CD4-positive, alpha-beta memory T cell (primary cell): Measurements from ENCODE around the gene UBE2Q2. TPM values are rescaled to one million over a fixed set of nuclear protein-coding genes. Genes with fewer than 3 reads are reported as not detected.

Experiments
- CTCF ChIA-PET: fragments of 350-600 bp; sonication (Branson Sonifier 250); formaldehyde crosslinking; loops from one replicate; lab custom pipeline; 2021; ENCODE audit warnings: inconsistent platforms; ENCODE audit not compliant: partially characterized antibody; lab: Charles Lee
- POLR2A ChIA-PET: fragments of 350-600 bp; sonication (Branson Sonifier 250); formaldehyde crosslinking; loops from one replicate; lab custom pipeline; 2021; ENCODE audit not compliant: partially characterized antibody; lab: Charles Lee
- DNase-seq, 5 donors: peaks; one replicate each; pipeline versions ENCODE4 v3.0.0 to v3.0.0-alpha.2; 2020 to 2022; ENCODE audit warnings: mixed read lengths in 1 of 5
- H3K27ac ChIP-seq: one replicate; pipeline ENCODE4 v1.7.0; 2013; ENCODE audit warnings: low read depth, low read length
- H3K27me3 ChIP-seq: 2 replicates; pipeline ENCODE4 v1.7.0; 2013; ENCODE audit warnings: mild to moderate bottlenecking, low read length, moderate library complexity; ENCODE audit not compliant: insufficient read depth
- H3K36me3 ChIP-seq: 2 replicates; pipeline ENCODE4 v1.7.0; 2013; ENCODE audit warnings: mild to moderate bottlenecking, low read length, moderate library complexity; ENCODE audit not compliant: insufficient read depth
- H3K4me1 ChIP-seq: 2 replicates; pipeline ENCODE4 v1.7.0; 2013; ENCODE audit warnings: mild to moderate bottlenecking, low read length, moderate library complexity; ENCODE audit not compliant: insufficient read depth
- H3K4me3 ChIP-seq, 2 donors: one replicate each; pipeline ENCODE4 v1.7.0; 2013; ENCODE audit warnings: low read length in 2 of 2, mild to moderate bottlenecking in 1 of 2
- H3K9me3 ChIP-seq, 2 donors: one replicate each; pipeline ENCODE4 v1.7.0; 2013; ENCODE audit warnings: low read length in 2 of 2, control low read depth in 1 of 2; ENCODE audit not compliant: control insufficient read depth in 1 of 2
- H3K27ac Mint-ChIP-seq, 7 donors: one replicate each; pipeline ENCODE4 v1.8.0; 2020 to 2021; ENCODE audit warnings: mixed read lengths in 7 of 7, mild to moderate bottlenecking in 6 of 7, inconsistent platforms in 3 of 7, moderate library complexity in 3 of 7
- H3K27me3 Mint-ChIP-seq, 2 donors: one replicate each; pipeline ENCODE4 v1.8.0; 2020 to 2021; ENCODE audit warnings: mixed read lengths in 2 of 2
- H3K36me3 Mint-ChIP-seq, 2 donors: one replicate each; pipeline ENCODE4 v1.8.0; 2020 to 2021; ENCODE audit warnings: mixed read lengths in 2 of 2, inconsistent platforms in 1 of 2, mild to moderate bottlenecking in 1 of 2
- H3K4me1 Mint-ChIP-seq, 4 donors: one replicate each; pipeline ENCODE4 v1.8.0; 2020 to 2021; ENCODE audit warnings: mixed read lengths in 4 of 4, mild to moderate bottlenecking in 1 of 4
- H3K4me3 Mint-ChIP-seq, 8 donors: one replicate each; pipeline ENCODE4 v1.8.0; 2020 to 2021; ENCODE audit warnings: mixed read lengths in 8 of 8, mild to moderate bottlenecking in 7 of 8, moderate library complexity in 6 of 8, inconsistent platforms in 3 of 8
- H3K9me3 Mint-ChIP-seq, 8 donors: one replicate each; pipeline ENCODE4 v1.8.0; 2020 to 2021; ENCODE audit warnings: mixed read lengths in 8 of 8, mild to moderate bottlenecking in 5 of 8, inconsistent platforms in 3 of 8, moderate library complexity in 1 of 8
- intact Hi-C: fragments of 100-400 bp; cut with micrococcal nuclease; formaldehyde crosslinking; loops from one replicate; pipeline ENCODE4 v1.15.1; 2023
- polyA plus RNA-seq, 2 donors: library from polyadenylated mRNA; unstranded; fragments of 300-500 nt; fragmentation: Illumina TruSeq; gene quantifications; one replicate each; pipeline ENCODE4 v1.2.3, GENCODE V29; 2021
- total RNA-seq, 2 experiments: library from RNA; stranded (reverse); gene quantifications; one replicate each; pipeline ENCODE4 v1.2.3, GENCODE V29; 2021

UBE2Q2 gene
- total and polyA plus RNA-seq, 4 experiments from 2014 or later, result 38.0 to 67.1 (median 50.9) TPM

- H3K9me3 ChIP-seq, result no peaks in the 10 kb centered on the region
- Mint-ChIP-seq H3K4me1 (peaks cover 13 to 23% (median 17%) of the 10 kb centered on the region in 4 donors), H3K4me3 (no peak overlapping the region), H3K27ac (peak overlapping the region in 1 of 7 donors; percentile 36), H3K36me3 (peaks cover 50 to 63% of the 10 kb centered on the region in 2 donors), H3K9me3 (no peaks in the 10 kb centered on the region), H3K27me3 (no peaks in the 10 kb centered on the region)
- no peaks in the 10 kb centered on the region for H3K27me3 ChIP-seq
- intact Hi-C loops, result no loop called here
- H3K4me1 ChIP-seq, result no peaks in the 10 kb centered on the region
- CTCF ChIA-PET, result interaction anchor here (1.1 to 1.5 kb wide), 3 partner anchors 29 to 127 kb away, joined by 3 to 4 read pairs (median 3); no protein-coding TSS in a partner anchor
- H3K4me3 ChIP-seq, result no peak overlapping the region
- peaks cover 19% of the 10 kb centered on the region for H3K36me3 ChIP-seq
- H3K27ac ChIP-seq, result no peak overlapping the region
- POLR2A ChIA-PET, result interaction anchor here (0.6 to 1.0 kb wide), 2 partner anchors 25 to 1145 kb away, joined by 3 read pairs; no protein-coding TSS in a partner anchor
- DNase-seq, result no peak
Measured at GRCh38 chr15:75928680-75929608, 85.7 kb downstream of the UBE2Q2 start.

- Histone ChIP-seq H3K27me3 (no peaks in the 10 kb centered on the region), H3K27ac (no peak overlapping the region), H3K4me3 (no peak overlapping the region), H3K4me1 (no peaks in the 10 kb centered on the region), H3K9me3 (no peaks in the 10 kb centered on the region), H3K36me3 (peaks cover 23% of the 10 kb centered on the region)
- Mint-ChIP-seq H3K27me3 (no peaks in the 10 kb centered on the region), H3K9me3 (no peaks in the 10 kb centered on the region), H3K4me1 (peaks cover 9 to 17% (median 14%) of the 10 kb centered on the region in 4 donors), H3K27ac (peak overlapping the region in 1 of 7 donors; percentile 16), H3K4me3 (no peak overlapping the region), H3K36me3 (peaks cover 52 to 66% of the 10 kb centered on the region in 2 donors)
- no peak for DNase-seq
- ChIA-PET POLR2A (interaction anchor here (1.0 kb wide), 1 partner anchor 26 kb away, joined by 3 read pairs; no protein-coding TSS in a partner anchor), CTCF (no interaction called here)
- intact Hi-C loops, result no loop called here
Measured at GRCh38 chr15:75929799-75930565, 86.7 kb downstream of the UBE2Q2 start.

DNA sequence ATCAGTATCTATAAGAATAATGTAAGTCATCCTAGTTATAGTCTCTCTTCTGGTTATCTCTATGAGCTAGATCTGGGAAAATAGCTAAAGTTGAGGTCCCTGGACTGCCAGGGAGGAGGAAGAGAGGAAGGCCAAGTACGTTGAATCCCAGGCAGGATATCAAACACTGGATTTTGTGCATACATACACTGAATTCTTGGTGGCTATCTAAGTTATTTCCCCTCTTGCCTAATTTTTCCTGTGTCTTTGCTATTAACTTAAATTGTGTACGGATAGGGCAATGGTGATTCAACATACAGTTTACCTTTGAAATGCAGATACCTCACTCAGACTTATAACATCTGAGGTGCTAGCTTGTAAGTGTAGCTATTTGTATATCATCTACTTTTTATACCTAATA is 87.6 kb downstream of the UBE2Q2 start:
- Histone ChIP-seq H3K27ac (no peak overlapping the region), H3K4me1 (no peaks in the 10 kb centered on the region), H3K4me3 (no peak overlapping the region), H3K27me3 (no peaks in the 10 kb centered on the region), H3K9me3 (no peaks in the 10 kb centered on the region), H3K36me3 (peaks cover 23% of the 10 kb centered on the region)
- POLR2A ChIA-PET, result no interaction called here
- CTCF ChIA-PET, result no interaction called here
- Mint-ChIP-seq H3K4me1 (peaks cover 9 to 13% (median 11%) of the 10 kb centered on the region in 4 donors), H3K4me3 (no peak overlapping the region), H3K36me3 (peaks cover 52 to 67% of the 10 kb centered on the region in 2 donors), H3K9me3 (no peaks in the 10 kb centered on the region), H3K27me3 (no peaks in the 10 kb centered on the region), H3K27ac (no peak overlapping the region)
- intact Hi-C loops, result no loop called here
- DNase-seq, result no peak

DNA sequence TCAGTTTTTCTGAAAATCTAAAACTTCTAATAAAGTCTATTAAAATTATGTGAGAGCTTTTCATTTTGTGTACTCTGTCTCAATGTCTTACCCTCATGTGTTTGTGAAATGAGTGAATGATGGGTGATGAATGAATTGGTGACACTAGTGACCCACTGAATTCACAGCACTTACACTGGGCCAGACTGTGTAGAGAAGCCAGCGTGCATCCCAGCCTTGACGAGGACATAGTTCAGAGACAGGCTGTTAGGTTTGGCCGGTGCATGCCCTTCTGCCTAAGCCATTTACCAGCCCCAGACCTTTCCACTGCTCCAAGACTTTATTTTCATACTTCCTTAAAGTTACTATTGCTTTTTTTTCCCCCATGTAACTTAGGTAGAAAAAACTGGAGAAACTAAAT is 99.2 kb downstream of the UBE2Q2 start:
- Mint-ChIP-seq H3K4me3 (no peak overlapping the region), H3K4me1 (no peaks in the 10 kb centered on the region), H3K27me3 (peaks cover 2 to 12% of the 10 kb centered on the region in 2 donors), H3K27ac (no peak overlapping the region), H3K9me3 (peaks cover 0 to 23% (median 4%) of the 10 kb centered on the region in 8 donors), H3K36me3 (peaks cover 7 to 12% of the 10 kb centered on the region in 2 donors)
- ChIA-PET CTCF (no interaction called here), POLR2A (interaction anchor here (0.6 kb wide), 1 partner anchor 19 kb away, joined by 3 read pairs; no protein-coding TSS in a partner anchor)
- Histone ChIP-seq H3K27me3 (no peaks in the 10 kb centered on the region), H3K9me3 (no peaks in the 10 kb centered on the region), H3K36me3 (no peaks in the 10 kb centered on the region), H3K4me3 (no peak overlapping the region), H3K27ac (no peak overlapping the region), H3K4me1 (no peaks in the 10 kb centered on the region)
- DNase-seq, result no peak
- intact Hi-C loops, result no loop called here

GRCh38 chr15:75943246-75943645 is 100.0 kb downstream of the UBE2Q2 start:
- no peak for DNase-seq
- peak overlapping the region in 1 of 7 donors; percentile 2 for H3K27ac Mint-ChIP-seq
- H3K36me3 ChIP-seq, result no peaks in the 10 kb centered on the region
- H3K27me3 Mint-ChIP-seq, result peaks cover 5 to 16% of the 10 kb centered on the region in 2 donors
- H3K36me3 Mint-ChIP-seq, result peaks cover 2 to 4% of the 10 kb centered on the region in 2 donors
- H3K9me3 Mint-ChIP-seq, result peaks cover 0 to 23% (median 4%) of the 10 kb centered on the region in 8 donors
- H3K4me3 Mint-ChIP-seq, result no peak overlapping the region
- H3K9me3 ChIP-seq, result no peaks in the 10 kb centered on the region
- no peaks in the 10 kb centered on the region for H3K4me1 ChIP-seq
- H3K27ac ChIP-seq, result no peak overlapping the region
- no peak overlapping the region for H3K4me3 ChIP-seq
- intact Hi-C loops, result no loop called here
- ChIA-PET POLR2A (no interaction called here), CTCF (no interaction called here)
- H3K4me1 Mint-ChIP-seq, result no peaks in the 10 kb centered on the region
- H3K27me3 ChIP-seq, result no peaks in the 10 kb centered on the region

DNA sequence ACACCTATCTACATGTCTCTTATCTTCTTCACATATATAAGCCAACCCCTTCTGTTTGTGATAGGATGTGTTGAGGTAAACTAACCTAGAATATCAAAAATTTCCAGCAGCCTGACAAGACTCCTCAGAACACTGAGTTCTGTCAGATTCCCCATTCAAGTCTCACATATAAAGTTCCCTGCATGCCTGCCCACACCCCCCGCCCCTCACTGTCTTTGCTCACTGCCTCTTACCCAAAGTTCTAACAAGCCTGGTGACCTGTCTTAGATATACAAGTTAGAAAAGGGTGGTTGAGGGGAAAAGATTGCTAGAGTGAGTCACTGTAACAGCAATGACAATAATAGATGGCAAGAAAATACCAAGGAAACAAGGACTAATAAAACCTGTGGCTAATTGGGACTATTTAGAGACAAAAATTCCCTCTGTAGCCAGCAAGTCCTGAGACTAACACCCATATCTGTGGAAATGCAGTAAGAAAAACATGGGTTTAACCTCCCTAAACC is 100.5 kb downstream of the UBE2Q2 start:
- POLR2A ChIA-PET, result no interaction called here
- no peaks in the 10 kb centered on the region for H3K4me1 ChIP-seq

More for the DNA sequence above, 100.5 kb downstream of the UBE2Q2 start:
- Histone ChIP-seq H3K9me3 (no peaks in the 10 kb centered on the region), H3K27ac (no peak overlapping the region), H3K27me3 (no peaks in the 10 kb centered on the region), H3K4me3 (no peak overlapping the region), H3K36me3 (no peaks in the 10 kb centered on the region)
- Mint-ChIP-seq H3K27ac (no peak overlapping the region), H3K4me3 (no peak overlapping the region), H3K36me3 (no peaks in the 10 kb centered on the region), H3K4me1 (no peaks in the 10 kb centered on the region), H3K9me3 (peaks cover 0 to 18% (median 2%) of the 10 kb centered on the region in 8 donors), H3K27me3 (peaks cover 5 to 16% of the 10 kb centered on the region in 2 donors)
- intact Hi-C loops, result no loop called here
- DNase-seq, result no peak
- CTCF ChIA-PET, result no interaction called here
